GM12891 (cell line): ENCODE measurements around the gene BTBD9.

Experiments
- PAX5 ChIP-seq: IDR thresholded peaks from 2 replicates; pipeline ENCODE4 v1.6.1; 2011; ENCODE audit warnings: low read length, moderate library complexity, mild to moderate bottlenecking; ENCODE audit not compliant: insufficient read depth, severe bottlenecking
- POLR2A ChIP-seq: IDR thresholded peaks from 2 replicates; pipeline ENCODE4 v1.6.1; 2011; ENCODE audit warnings: low read depth, low read length, control low read depth
- POLR2AphosphoS5 ChIP-seq: IDR thresholded peaks from 2 replicates; pipeline ENCODE4 v1.6.1; 2011; ENCODE audit warnings: low read depth, low read length, control low read depth

- no peak for TF ChIP-seq POLR2AphosphoS5
- no peak for TF ChIP-seq POLR2A
- no peak for TF ChIP-seq PAX5
These were observed 149.8 kb downstream of the BTBD9 start for GRCh38 chr6:38489951-38490350.
